Neural crest cell (in vitro differentiated cells): ENCODE data around the gene ST7. TPM values are rescaled to one million over a fixed set of nuclear protein-coding genes. Genes with fewer than 3 reads are reported as not detected.
"Not testable (repeated sequence)": the region's sequence is repeated elsewhere in the genome, so short reads cannot be mapped to it uniquely, and the experiment has no call there.

ENCODE experiments used
- DNase-seq: peaks from one replicate; pipeline ENCODE4 v3.0.0; 2021; ENCODE audit warnings: low read depth, mixed read lengths, low spot score
- H3K27ac Mint-ChIP-seq: one replicate; pipeline ENCODE4 v1.8.0; 2021; ENCODE audit warnings: mild to moderate bottlenecking, mixed read lengths; ENCODE audit not compliant: unreplicated experiment
- H3K27me3 Mint-ChIP-seq: 2 replicates; pipeline ENCODE4 v1.8.0; 2021; ENCODE audit warnings: low read depth, mild to moderate bottlenecking, mixed read lengths
- H3K36me3 Mint-ChIP-seq: 2 replicates; pipeline ENCODE4 v1.8.0; 2021; ENCODE audit warnings: low read depth, mild to moderate bottlenecking, mixed read lengths
- H3K4me1 Mint-ChIP-seq: 2 replicates; pipeline ENCODE4 v1.8.0; 2021; ENCODE audit warnings: mixed read lengths
- H3K4me3 Mint-ChIP-seq: one replicate; pipeline ENCODE4 v1.8.0; 2021; ENCODE audit warnings: mild to moderate bottlenecking, mixed read lengths
- H3K9me3 Mint-ChIP-seq: 2 replicates; pipeline ENCODE4 v1.8.0; 2021; ENCODE audit warnings: mixed read lengths
- CTCF ChIP-seq: fragments of 200-600 bp; sonication (generic); conservative IDR thresholded peaks from 2 replicates; pipeline ENCODE4 v1.5.0; 2021; ENCODE audit warnings: antibody characterized with exemption, mild to moderate bottlenecking
- total RNA-seq: library from RNA; stranded (reverse); gene quantifications from 2 replicates; pipeline ENCODE4 v1.2.1, GENCODE V29; 2021

ST7 gene
- total RNA-seq, 1 donor from 2014 or later: 22.4 TPM

GRCh38 chr7:116929914-116930913, 23.1 kb upstream of the ST7 start:
- peak; percentile 81 for DNase-seq
- no peak overlapping the region for H3K27ac Mint-ChIP-seq
- TF ChIP-seq CTCF: peak; percentile 96

GRCh38 chr7:116932566-116932965, 20.7 kb upstream of the ST7 start:
- no peak overlapping the region for H3K27ac Mint-ChIP-seq
- DNase-seq: no peak
- H3K27me3 Mint-ChIP-seq: peaks cover 7% of the 10 kb centered on the region
- H3K4me1 Mint-ChIP-seq: peaks cover 4% of the 10 kb centered on the region
- no peaks in the 10 kb centered on the region for H3K9me3 Mint-ChIP-seq
- TF ChIP-seq CTCF: no peak
- no peaks in the 10 kb centered on the region for H3K36me3 Mint-ChIP-seq
- H3K4me3 Mint-ChIP-seq: no peak overlapping the region

More at GRCh38 chr7:116929914-116930913, 23.1 kb upstream of the ST7 start:
- Mint-ChIP-seq H3K4me3 (no peak overlapping the region), H3K27me3 (peaks cover 7% of the 10 kb centered on the region), H3K4me1 (peaks cover 4% of the 10 kb centered on the region), H3K36me3 (no peaks in the 10 kb centered on the region), H3K9me3 (no peaks in the 10 kb centered on the region)

GRCh38 chr7:116933465-116933864, 19.8 kb upstream of the ST7 start:
- TF ChIP-seq CTCF: no peak
- no peaks in the 10 kb centered on the region for H3K9me3 Mint-ChIP-seq
- no peak overlapping the region for H3K27ac Mint-ChIP-seq
- no peak overlapping the region for H3K4me3 Mint-ChIP-seq
- H3K4me1 Mint-ChIP-seq: peaks cover 4% of the 10 kb centered on the region
- H3K27me3 Mint-ChIP-seq: peaks cover 7% of the 10 kb centered on the region
- H3K36me3 Mint-ChIP-seq: no peaks in the 10 kb centered on the region
- DNase-seq: no peak

- Mint-ChIP-seq H3K9me3 (no peaks in the 10 kb centered on the region), H3K27me3 (peaks cover 4% of the 10 kb centered on the region), H3K4me1 (peaks cover 4% of the 10 kb centered on the region), H3K36me3 (no peaks in the 10 kb centered on the region), H3K4me3 (no peak overlapping the region), H3K27ac (no peak overlapping the region)
- DNase-seq: no peak
- TF ChIP-seq CTCF: no peak
Measured at GRCh38 chr7:116934580-116934979, 18.7 kb upstream of the ST7 start.

- not testable (repeated sequence) for H3K36me3 Mint-ChIP-seq, H3K27me3 Mint-ChIP-seq, DNase-seq, H3K9me3 Mint-ChIP-seq, H3K4me3 Mint-ChIP-seq, H3K4me1 Mint-ChIP-seq, H3K27ac Mint-ChIP-seq
Measured at GRCh38 chr7:116936844-116937243, 16.5 kb upstream of the ST7 start.

GRCh38 chr7:116938678-116939077, 14.6 kb upstream of the ST7 start:
- Mint-ChIP-seq H3K4me3 (no peak overlapping the region), H3K36me3 (no peaks in the 10 kb centered on the region), H3K27me3 (no peaks in the 10 kb centered on the region), H3K27ac (no peak overlapping the region), H3K9me3 (no peaks in the 10 kb centered on the region), H3K4me1 (peaks cover 4% of the 10 kb centered on the region)
- no peak for TF ChIP-seq CTCF
- no peak for DNase-seq
